T-cell (primary cell): Measurements from ENCODE around the gene GPRC5D. TPM values are rescaled to one million over a fixed set of nuclear protein-coding genes. Genes with fewer than 3 reads are reported as not detected.

ENCODE experiments used
- ATAC-seq, 4 experiments: fragments of 200-7000 bp in 3 of 4; fragments of 150-1000 bp in 1 of 4; cut with Tn5 transposase; replicated peaks in 1 of 4; 1 replicate in 3 of 4; 2 replicates in 1 of 4; pipeline ENCODE4 v1.10.0; 2021; ENCODE audit warnings: moderate library complexity in 3 of 4, mild to moderate bottlenecking in 2 of 4, moderate number of reproducible peaks in 1 of 4
- CTCF ChIA-PET, 2 donors: fragments of 300-600 bp; sonication (Branson Sonifier 250); formaldehyde crosslinking; loops; one replicate each; lab custom pipeline; 2022; ENCODE audit warnings: antibody characterized with exemption in 2 of 2; lab: Charles Lee
- POLR2A ChIA-PET, 2 donors: fragments of 300-600 bp; sonication (Branson Sonifier 250); formaldehyde crosslinking; loops; one replicate each; lab custom pipeline; 2022; ENCODE audit warnings: antibody characterized with exemption in 2 of 2; lab: Charles Lee
- DNase-seq, 35 experiments: peaks; one replicate each; pipeline versions ENCODE4 v3.0.0 to v3.0.0-alpha.2; 2013 to 2023
- H3K27ac ChIP-seq: one replicate; pipeline ENCODE4 v1.5.1; 2013; ENCODE audit warnings: low read length
- H3K27me3 ChIP-seq, 2 experiments: replicated peaks in 1 of 2; 1 replicate in 1 of 2; 2 replicates in 1 of 2; pipeline versions ENCODE4 v1.6.1 to v1.7.0; 2013; ENCODE audit warnings: low read length in 1 of 2, mixed read lengths in 1 of 2; ENCODE audit not compliant: control insufficient read depth in 2 of 2, insufficient read depth in 2 of 2; ENCODE audit errors: extremely low read depth in 1 of 2
- H3K36me3 ChIP-seq, 2 donors: 1 replicate in 1 of 2; 2 replicates in 1 of 2; pipeline versions ENCODE4 v1.6.1 to v1.7.0; 2013; ENCODE audit warnings: low read length in 1 of 2; ENCODE audit not compliant: control insufficient read depth in 2 of 2, insufficient read depth in 1 of 2; ENCODE audit errors: extremely low read depth in 1 of 2
- H3K4me1 ChIP-seq, 2 experiments: 1 replicate in 1 of 2; 2 replicates in 1 of 2; pipeline versions ENCODE4 v1.6.1 to v1.7.0; 2013; ENCODE audit warnings: low read length in 2 of 2, mixed read lengths in 1 of 2; ENCODE audit not compliant: insufficient read depth in 2 of 2, control insufficient read depth in 1 of 2; ENCODE audit errors: extremely low read depth in 1 of 2
- H3K4me3 ChIP-seq, 2 donors: 1 replicate in 1 of 2; 2 replicates in 1 of 2; pipeline versions ENCODE4 v1.5.1 to v1.7.0; 2013; ENCODE audit warnings: mild to moderate bottlenecking in 2 of 2, low read length in 1 of 2, moderate library complexity in 1 of 2; ENCODE audit not compliant: control insufficient read depth in 1 of 2; ENCODE audit errors: extremely low read depth in 1 of 2
- H3K9me3 ChIP-seq: 2 replicates; pipeline ENCODE4 v1.7.0; 2013
- H3K27ac Mint-ChIP-seq, 2 donors: one replicate each; pipeline ENCODE4 v1.8.0; 2020 to 2021; ENCODE audit warnings: mild to moderate bottlenecking in 2 of 2, mixed read lengths in 2 of 2
- H3K27me3 Mint-ChIP-seq, 2 donors: one replicate each; pipeline ENCODE4 v1.8.0; 2021 to 2022; ENCODE audit warnings: mixed read lengths in 2 of 2
- H3K36me3 Mint-ChIP-seq: one replicate; pipeline ENCODE4 v1.8.0; 2021; ENCODE audit warnings: mixed read lengths
- H3K4me1 Mint-ChIP-seq, 3 donors: one replicate each; pipeline ENCODE4 v1.8.0; 2020 to 2022; ENCODE audit warnings: mixed read lengths in 3 of 3, mild to moderate bottlenecking in 1 of 3
- H3K4me3 Mint-ChIP-seq, 3 donors: one replicate each; pipeline ENCODE4 v1.8.0; 2020 to 2022; ENCODE audit warnings: mild to moderate bottlenecking in 3 of 3, mixed read lengths in 3 of 3, moderate library complexity in 3 of 3
- H3K9me3 Mint-ChIP-seq, 3 donors: one replicate each; pipeline ENCODE4 v1.8.0; 2020 to 2022; ENCODE audit warnings: mixed read lengths in 3 of 3
- WGBS: methylation state at CpG from one replicate; pipeline ENCODE4 v1.1.5; 2013; ENCODE audit warnings: missing lambda C conversion rate; ENCODE audit not compliant: insufficient coverage; 5-methylcytosine and 5-hydroxymethylcytosine counted together
- total RNA-seq, 35 experiments: library from RNA in 6 of 35; stranded (reverse) in 6 of 35; fragments of 120-200 nt in 1 of 35; gene quantifications; one replicate each; pipeline versions ENCODE4 v1.2.1 to v1.2.4 and lab custom pipeline; 2013 to 2026

GPRC5D gene
- total RNA-seq, 5 donors from 2014 or later (not counting 1 experiment from before 2014, with no cell fraction given) = not detected

- H3K27me3 ChIP-seq = peaks cover 6 to 47% of the 10 kb centered on the region in 2 experiments
- Mint-ChIP-seq H3K4me1 (peaks cover 8 to 13% (median 13%) of the 10 kb centered on the region in 3 donors), H3K9me3 (no peaks in the 10 kb centered on the region), H3K27me3 (peaks cover 16 to 54% of the 10 kb centered on the region in 2 donors), H3K4me3 (peak overlapping the region; percentile 74 to 84 (median 75)), H3K36me3 (no peaks in the 10 kb centered on the region), H3K27ac (no peak overlapping the region)
- ATAC-seq = no peak
- CTCF ChIA-PET = interaction anchor here (0.6 to 1.2 kb wide), 3 partner anchors 8 to 55 kb away, joined by 3 to 6 read pairs (median 4); no protein-coding TSS in a partner anchor
- H3K4me3 ChIP-seq = no peak overlapping the region
- DNase-seq = no peak
- H3K36me3 ChIP-seq = no peaks in the 10 kb centered on the region
- POLR2A ChIA-PET = interaction anchor here in 1 of 2 donors (0.6 kb wide), 1 partner anchor 13 kb away, joined by 7 read pairs; no protein-coding TSS in a partner anchor
- no peak overlapping the region for H3K27ac ChIP-seq
- 37% methylated on average over 4 of the region's 7 CpGs for WGBS
- no peaks in the 10 kb centered on the region for H3K9me3 ChIP-seq
- peaks cover 3 to 15% of the 10 kb centered on the region in 2 experiments for H3K4me1 ChIP-seq
These were observed 60.1 kb downstream of the GPRC5D start for GRCh38 chr12:12891881-12892355.

DNA sequence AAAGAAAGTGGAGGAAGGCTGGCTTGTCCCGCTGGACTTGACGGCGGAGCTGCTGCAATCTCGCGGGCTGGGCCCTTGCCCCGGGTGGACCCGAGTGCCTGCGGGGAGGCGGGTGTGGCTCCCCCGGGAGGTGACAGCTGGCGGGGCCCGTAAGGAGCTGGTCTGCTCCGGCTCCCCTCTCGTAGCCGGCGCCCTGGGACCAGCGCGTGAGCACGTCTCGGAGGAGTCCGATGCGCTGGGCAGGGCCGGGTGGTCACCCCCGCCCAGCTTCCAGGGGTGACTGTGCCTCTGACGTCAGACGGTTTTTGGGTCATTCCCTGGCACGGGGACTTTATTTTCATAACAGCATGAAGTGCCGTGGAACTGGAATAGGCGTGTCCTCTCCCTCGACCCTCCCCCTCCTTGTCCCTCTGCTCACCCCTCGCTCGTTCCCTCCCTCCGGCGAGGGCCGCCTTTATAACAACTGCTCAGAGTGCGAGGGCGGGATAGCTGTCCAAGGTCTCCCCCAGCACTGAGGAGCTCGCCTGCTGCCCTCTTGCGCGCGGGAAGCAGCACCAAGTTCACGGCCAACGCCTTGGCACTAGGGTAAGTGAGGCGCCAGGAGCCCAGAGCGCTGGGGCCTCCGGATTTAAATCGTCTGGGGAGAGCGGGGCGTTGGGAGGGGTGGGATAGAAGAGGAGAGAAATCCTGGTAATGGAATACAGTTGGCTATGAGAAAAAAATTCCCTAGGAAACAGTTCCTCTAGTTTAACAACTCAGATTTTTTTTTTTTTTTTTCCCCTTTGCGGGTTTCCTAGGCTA lies 60.7 kb downstream of the GPRC5D start, which contains the start of gene GPRC5A:
Gene GPRC5A (plus strand): TSS at position 483 of the 801 bp plus-strand sequence. CDS start 16,688 bp downstream, outside the sequence.
- H3K4me3 ChIP-seq = peak within 1 kb of the TSS; percentile 45 to 90
- no peaks in the 10 kb centered on the region for H3K36me3 ChIP-seq
- ChIA-PET CTCF (interaction anchor here (0.5 to 1.2 kb wide), 7 partner anchors 9 to 364 kb away, joined by 3 to 6 read pairs (median 4); no protein-coding TSS in a partner anchor), POLR2A (no interaction called here)
- H3K9me3 ChIP-seq = no peaks in the 10 kb centered on the region
- H3K27me3 ChIP-seq = peaks cover 6 to 47% of the 10 kb centered on the region in 2 experiments
- H3K4me1 ChIP-seq = peaks cover 3 to 15% of the 10 kb centered on the region in 2 experiments
- DNase-seq = peak in 25 of 35 experiments; percentile 1 to 35 (median 16)
- Mint-ChIP-seq H3K27ac (no peak within 1 kb of the TSS), H3K4me3 (peak within 1 kb of the TSS; percentile 74 to 84 (median 75)), H3K4me1 (peaks cover 8 to 13% (median 13%) of the 10 kb centered on the region in 3 donors), H3K9me3 (no peaks in the 10 kb centered on the region), H3K27me3 (peaks cover 15 to 51% of the 10 kb centered on the region in 2 donors), H3K36me3 (no peaks in the 10 kb centered on the region)
- peak; percentile 51 to 74 (median 69) for ATAC-seq
- H3K27ac ChIP-seq = no peak within 1 kb of the TSS
- WGBS = 2% methylated on average over 44 of the region's 50 CpGs

Other genes starting within 250 kb of the GPRC5D start
- gene CDKN1B, start 234.8 kb downstream of the GPRC5D start, total RNA-seq = 100 to 1,000 TPM; 170 to 246 (median 188) TPM
- 1 to 10 TPM in 4 of 5 donors, under 1 TPM in 1; 0.82 to 4.7 (median 3.8) TPM for gene APOLD1, start 166.5 kb downstream of the GPRC5D start, total RNA-seq
- 100 to 1,000 TPM in 2 of 5 donors, 10 to 100 TPM in 3; 60.4 to 141 (median 69.8) TPM for gene DDX47, start 138.8 kb downstream of the GPRC5D start, total RNA-seq
- 1 to 10 TPM in 3 of 5 donors, under 1 TPM in 1, not detected in 1; 0.28 to 2.0 (median 1.4) TPM for gene GPRC5A, start 60.6 kb downstream of the GPRC5D start, total RNA-seq
- gene HEBP1, start 48.1 kb upstream of the GPRC5D start, total RNA-seq = 10 to 100 TPM; 12.5 to 15.9 (median 15.0) TPM
- 1 to 10 TPM; 4.3 to 5.8 (median 4.6) TPM for gene FAM234B, start 92.2 kb upstream of the GPRC5D start, total RNA-seq
- gene GSG1, start 151.5 kb upstream of the GPRC5D start, total RNA-seq = not detected
- 1 to 10 TPM; 1.4 to 5.4 (median 2.8) TPM for gene EMP1, start 244.6 kb upstream of the GPRC5D start, total RNA-seq